HL-60 (cell line): Measurements from ENCODE around the gene GPR153.

Experiments used
- DNase-seq, 2 experiments: peaks; one replicate each; pipeline ENCODE4 v3.0.0-alpha.2; 2010 to 2020; ENCODE audit warnings: low read depth in 1 of 2, low spot score in 1 of 2
- H3K27ac ChIP-seq: fragments of 250-450 bp; sonication (Bioruptor Pico); replicated peaks from 2 replicates; pipeline ENCODE4 v1.5.1; 2020; ENCODE audit warnings: mild to moderate bottlenecking, moderate library complexity
- H3K27me3 ChIP-seq: fragments of 250-450 bp; sonication (Bioruptor Pico); 2 replicates; pipeline ENCODE4 v1.5.1; 2021; ENCODE audit warnings: mild to moderate bottlenecking, moderate library complexity; ENCODE audit not compliant: insufficient read depth, poor library complexity, severe bottlenecking
- H3K4me3 ChIP-seq: replicated peaks from 2 replicates; pipeline ENCODE4 v1.5.1; 2011; ENCODE audit warnings: mild to moderate bottlenecking, control low read depth, low read length; ENCODE audit not compliant: insufficient read depth
- CTCF ChIP-seq: IDR thresholded peaks from one replicate; pipeline ENCODE4 v1.5.1; 2011; ENCODE audit warnings: low read length, control low read depth, inconsistent platforms; ENCODE audit not compliant: insufficient read depth
- GABPA ChIP-seq: IDR thresholded peaks from 2 replicates; pipeline ENCODE4 v1.6.1; 2012; ENCODE audit warnings: low read depth
- POLR2AphosphoS5 ChIP-seq: IDR thresholded peaks from 2 replicates; pipeline ENCODE4 v1.6.1; 2012; ENCODE audit warnings: low read depth
- REST ChIP-seq: IDR thresholded peaks from 2 replicates; pipeline ENCODE4 v1.6.1; 2012; ENCODE audit warnings: low read depth; ENCODE audit not compliant: insufficient replicate concordance
- SPI1 ChIP-seq: IDR thresholded peaks from 2 replicates; pipeline ENCODE4 v1.6.1; 2012; ENCODE audit warnings: low read depth, mild to moderate bottlenecking, borderline replicate concordance

The GPR153 gene

GRCh38 chr1:6270401-6270800 lies 9.5 kb upstream of the GPR153 start:
- Histone ChIP-seq H3K27ac (no peak overlapping the region), H3K4me3 (no peak overlapping the region), H3K27me3 (no peaks in the 10 kb centered on the region)
- no peak for DNase-seq
- TF ChIP-seq REST (no peak), CTCF (no peak), SPI1 (no peak), GABPA (no peak), POLR2AphosphoS5 (no peak)

- H3K27ac ChIP-seq, result no peak overlapping the region
Measured at GRCh38 chr1:6269720-6270400, 9.0 kb upstream of the GPR153 start.

More at GRCh38 chr1:6269720-6270400, 9.0 kb upstream of the GPR153 start:
- Histone ChIP-seq H3K4me3 (no peak overlapping the region), H3K27me3 (no peaks in the 10 kb centered on the region)
- TF ChIP-seq CTCF, result no peak
- no peak for TF ChIP-seq SPI1
- TF ChIP-seq POLR2AphosphoS5, result no peak
- no peak for TF ChIP-seq REST
- DNase-seq, result no peak
